ENCODE measurements around the gene HSD17B12. TPM values are rescaled to one million over a fixed set of nuclear protein-coding genes. Genes with fewer than 3 reads are reported as not detected.

The HSD17B12 gene
- total and polyA plus RNA-seq, 12 donors: 32.9 to 122 (median 79.1) TPM

GRCh38 chr11:43685440-43685839 lies 4.9 kb downstream of the HSD17B12 start:
- Histone ChIP-seq H3K4me3 (no peak overlapping the region), H3K27ac (peak overlapping the region in 6 of 10 donors; percentile 4 to 90 (median 84)), H3K4me1 (peaks cover 3 to 87% (median 76%) of the 10 kb centered on the region in 9 donors), H3K27me3 (no peaks in the 10 kb centered on the region), H3K9me3 (no peaks in the 10 kb centered on the region), H3K36me3 (peaks cover 0 to 24% (median 0%) of the 10 kb centered on the region in 9 donors)
- ATAC-seq (no peak), DNase-seq (no peak)
- WGBS, 2 donors: 62 to 74% methylated on average over 4 of the region's 4 CpGs
- intact Hi-C loops (cut with DNase I): loop anchor here in 2 of 10 donors (10.0 kb wide), 2 partner anchors 49 to 149 kb away; no protein-coding TSS in a partner anchor
- no peak for TF ChIP-seq CTCF (IDR thresholded peaks at IDR 0.05)

- 45 to 51% methylated on average over 5 of the region's 5 CpGs for WGBS, 2 donors
Observed at GRCh38 chr11:43686207-43686606, 5.7 kb downstream of the HSD17B12 start.

GRCh38 chr11:43687120-43687791 lies 6.7 kb downstream of the HSD17B12 start:
- Histone ChIP-seq H3K9me3 (no peaks in the 10 kb centered on the region), H3K27me3 (no peaks in the 10 kb centered on the region), H3K27ac (peak overlapping the region; percentile 28 to 90 (median 80)), H3K36me3 (peaks cover 0 to 24% (median 0%) of the 10 kb centered on the region in 9 donors), H3K4me1 (peaks cover 3 to 93% (median 74%) of the 10 kb centered on the region in 9 donors), H3K4me3 (no peak overlapping the region)
- ATAC-seq: peak; percentile 82 to 98 (median 94)
- peak; percentile 33 to 63 for DNase-seq
- intact Hi-C loops (cut with DNase I): loop anchor here in 2 of 10 donors (10.0 kb wide), 2 partner anchors 48 to 148 kb away; no protein-coding TSS in a partner anchor
- 7 to 11% methylated on average over 3 of the region's 3 CpGs for WGBS, 2 donors
- TF ChIP-seq CTCF (IDR thresholded peaks at IDR 0.05): no peak

More at GRCh38 chr11:43686207-43686606, 5.7 kb downstream of the HSD17B12 start:
- Histone ChIP-seq H3K4me1 (peaks cover 3 to 93% (median 79%) of the 10 kb centered on the region in 9 donors), H3K9me3 (no peaks in the 10 kb centered on the region), H3K27me3 (no peaks in the 10 kb centered on the region), H3K36me3 (peaks cover 0 to 24% (median 0%) of the 10 kb centered on the region in 9 donors), H3K4me3 (peak overlapping the region in 1 of 10 donors; percentile 23), H3K27ac (peak overlapping the region in 8 of 10 donors; percentile 5 to 90 (median 82))
- TF ChIP-seq CTCF (IDR thresholded peaks at IDR 0.05): no peak
- intact Hi-C loops (cut with DNase I): loop anchor here in 2 of 10 donors (10.0 kb wide), 2 partner anchors 49 to 149 kb away; no protein-coding TSS in a partner anchor
- ATAC-seq (peak in 6 of 8 donors; percentile 22 to 56 (median 35)), DNase-seq (no peak)

- DNase-seq (no peak), ATAC-seq (no peak)
- no peaks in the 10 kb centered on the region for H3K9me3 ChIP-seq
- 69 to 70% methylated on average over 4 of the region's 4 CpGs for WGBS, 2 donors
- intact Hi-C loops (cut with DNase I): loop anchor here in 2 of 10 donors (10.0 kb wide), 2 partner anchors 46 to 146 kb away; no protein-coding TSS in a partner anchor
- no peak for TF ChIP-seq CTCF (IDR thresholded peaks at IDR 0.05)
- H3K4me1 ChIP-seq: peaks cover 3 to 92% (median 70%) of the 10 kb centered on the region in 9 donors
- peak overlapping the region in 9 of 10 donors; percentile 69 to 90 (median 81) for H3K27ac ChIP-seq
- peaks cover 0 to 14% (median 0%) of the 10 kb centered on the region in 9 donors for H3K36me3 ChIP-seq
- no peaks in the 10 kb centered on the region for H3K27me3 ChIP-seq
- H3K4me3 ChIP-seq: no peak overlapping the region
Observed at GRCh38 chr11:43688394-43688793, 7.9 kb downstream of the HSD17B12 start.

All from heart right ventricle (tissue), 16 donors.